RWPE1 (cell line): ENCODE data around the gene MCOLN2.

Source experiments
- CTCF ChIA-PET: fragments of 350-600 bp; sonication (Branson Sonifier 250); formaldehyde crosslinking; extraction: SDS; loops from one replicate; lab custom pipeline; 2021; lab: Yijun Ruan, JAX
- POLR2A ChIA-PET: fragments of 400-600 bp; formaldehyde crosslinking; extraction: SDS; loops from one replicate; lab custom pipeline; 2020; ENCODE audit warnings: antibody characterized with exemption; ENCODE audit not compliant: low non-redundant PET; lab: Yijun Ruan, JAX
- DNase-seq: peaks from one replicate; pipeline ENCODE4 v3.0.0; 2012; ENCODE audit warnings: low spot score
- H3K27ac ChIP-seq: fragments of 450-650 bp; 2 replicates; pipeline ENCODE4 v1.5.1; 2017
- TF ChIP-seq, protein P1 (sequence below): fragments of 450-650 bp; conservative IDR thresholded peaks from 2 replicates; pipeline ENCODE4 v1.5.1; 2017; ENCODE audit warnings: low read depth, mild to moderate bottlenecking

MCOLN2 gene

DNA sequence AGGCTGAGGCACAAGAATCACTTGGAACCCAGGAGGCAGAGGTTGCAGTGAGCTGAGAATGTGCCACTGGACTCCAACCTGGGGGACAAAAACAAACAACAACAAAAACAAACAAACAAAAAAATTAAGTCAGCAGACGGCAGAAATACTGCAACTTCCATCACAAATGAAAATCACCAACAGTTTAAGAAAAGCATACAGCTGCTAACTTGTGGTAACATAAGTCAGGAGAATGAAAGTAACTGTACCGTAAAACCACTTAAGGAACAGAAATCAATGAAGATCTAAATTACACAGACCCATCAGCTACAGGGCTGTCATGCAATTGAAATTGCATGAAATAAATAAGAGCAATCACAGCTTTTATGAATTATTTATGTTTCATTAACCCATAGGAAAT is 25.0 kb downstream of the MCOLN2 start:
- DNase-seq, result no peak
- CTCF ChIA-PET, result no interaction called here
- TF ChIP-seq, protein P1, sequence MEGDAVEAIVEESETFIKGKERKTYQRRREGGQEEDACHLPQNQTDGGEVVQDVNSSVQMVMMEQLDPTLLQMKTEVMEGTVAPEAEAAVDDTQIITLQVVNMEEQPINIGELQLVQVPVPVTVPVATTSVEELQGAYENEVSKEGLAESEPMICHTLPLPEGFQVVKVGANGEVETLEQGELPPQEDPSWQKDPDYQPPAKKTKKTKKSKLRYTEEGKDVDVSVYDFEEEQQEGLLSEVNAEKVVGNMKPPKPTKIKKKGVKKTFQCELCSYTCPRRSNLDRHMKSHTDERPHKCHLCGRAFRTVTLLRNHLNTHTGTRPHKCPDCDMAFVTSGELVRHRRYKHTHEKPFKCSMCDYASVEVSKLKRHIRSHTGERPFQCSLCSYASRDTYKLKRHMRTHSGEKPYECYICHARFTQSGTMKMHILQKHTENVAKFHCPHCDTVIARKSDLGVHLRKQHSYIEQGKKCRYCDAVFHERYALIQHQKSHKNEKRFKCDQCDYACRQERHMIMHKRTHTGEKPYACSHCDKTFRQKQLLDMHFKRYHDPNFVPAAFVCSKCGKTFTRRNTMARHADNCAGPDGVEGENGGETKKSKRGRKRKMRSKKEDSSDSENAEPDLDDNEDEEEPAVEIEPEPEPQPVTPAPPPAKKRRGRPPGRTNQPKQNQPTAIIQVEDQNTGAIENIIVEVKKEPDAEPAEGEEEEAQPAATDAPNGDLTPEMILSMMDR, result no peak
- no peak overlapping the region for H3K27ac ChIP-seq
- POLR2A ChIA-PET, result no interaction called here

DNA sequence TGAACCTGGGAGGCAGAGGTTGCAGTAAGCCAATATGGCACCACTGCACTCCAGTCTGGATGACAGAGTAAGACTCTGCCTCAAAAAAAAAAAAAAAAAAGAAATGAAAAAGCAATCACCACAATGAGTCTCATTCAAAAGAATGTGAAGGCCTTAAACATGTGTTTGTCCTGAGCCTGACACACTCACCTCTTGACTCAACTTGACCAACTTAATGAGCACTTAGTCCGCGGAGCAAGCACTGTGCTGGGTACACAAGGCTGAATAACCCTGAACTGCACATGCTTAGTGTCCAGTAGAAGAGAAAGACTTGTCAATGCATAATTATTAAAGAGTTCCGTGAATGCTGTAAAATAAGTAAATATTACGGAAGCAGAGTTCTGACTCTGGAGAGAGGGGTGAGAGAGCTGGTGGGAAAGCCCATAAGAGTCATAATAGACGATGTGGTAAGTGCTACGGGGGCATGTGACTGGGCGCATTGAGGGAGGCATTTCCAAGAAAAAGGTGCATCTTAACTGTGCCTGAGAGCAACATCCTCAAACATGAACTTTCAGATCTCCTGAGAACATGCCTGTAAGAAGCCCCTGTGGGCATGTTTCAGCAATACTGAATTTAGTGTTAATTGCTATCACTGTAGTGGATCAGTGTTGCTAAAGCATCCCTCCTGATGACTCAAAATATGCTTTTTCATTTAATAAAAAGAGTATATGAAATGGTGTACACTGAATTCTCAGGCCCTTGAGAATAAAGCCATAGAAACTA is 27.2 kb downstream of the MCOLN2 start:
- H3K27ac ChIP-seq, result no peak overlapping the region
- CTCF ChIA-PET, result no interaction called here
- POLR2A ChIA-PET, result no interaction called here
- DNase-seq, result no peak
- TF ChIP-seq, protein P1, result no peak

DNA sequence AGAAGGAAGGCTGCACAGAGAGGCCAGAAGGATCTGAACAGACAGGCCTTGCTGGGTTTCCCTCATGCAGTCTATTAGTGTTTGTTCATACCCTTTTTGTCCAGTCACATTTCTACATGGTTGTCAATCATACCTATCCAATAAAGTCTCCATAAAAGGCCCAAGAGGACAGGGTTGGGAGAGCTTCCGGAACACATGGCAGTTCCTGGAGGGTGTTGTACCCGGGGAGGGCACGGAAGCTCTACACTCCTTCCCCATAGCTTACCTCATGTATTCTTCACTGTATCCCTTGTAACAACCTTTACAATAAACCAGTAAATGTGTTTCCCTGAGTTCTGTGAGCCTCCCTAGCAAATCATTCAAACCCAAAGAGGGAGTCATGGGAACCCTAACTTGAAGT is 28.0 kb downstream of the MCOLN2 start:
- CTCF ChIA-PET, result no interaction called here
- H3K27ac ChIP-seq, result no peak overlapping the region
- TF ChIP-seq, protein P1, result no peak
- POLR2A ChIA-PET, result no interaction called here
- DNase-seq, result no peak

DNA sequence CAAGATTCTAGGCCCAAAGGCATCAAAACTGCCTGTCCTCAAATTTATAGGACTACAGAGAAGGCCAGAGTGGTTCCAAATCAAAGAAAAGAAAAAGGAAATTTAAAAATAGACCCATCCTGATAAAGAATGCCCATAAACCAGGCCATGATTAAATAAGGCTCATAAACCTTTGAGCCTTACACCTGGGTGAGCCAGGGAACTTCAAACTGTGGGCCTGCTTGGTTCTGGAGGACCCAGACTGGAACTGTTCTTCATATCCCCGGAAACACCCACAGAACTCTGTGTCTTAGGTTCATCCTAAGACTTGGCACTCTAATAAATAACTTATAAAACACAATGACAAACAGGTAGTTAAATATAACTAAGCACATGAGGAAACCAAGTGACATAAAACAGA is 28.8 kb downstream of the MCOLN2 start:
- TF ChIP-seq, protein P1, result no peak
- no peak overlapping the region for H3K27ac ChIP-seq
- POLR2A ChIA-PET, result no interaction called here
- CTCF ChIA-PET, result interaction anchor here (0.6 to 0.7 kb wide), 2 partner anchors 163 to 361 kb away, joined by 4 to 5 read pairs; no protein-coding TSS in a partner anchor
- DNase-seq, result no peak

DNA sequence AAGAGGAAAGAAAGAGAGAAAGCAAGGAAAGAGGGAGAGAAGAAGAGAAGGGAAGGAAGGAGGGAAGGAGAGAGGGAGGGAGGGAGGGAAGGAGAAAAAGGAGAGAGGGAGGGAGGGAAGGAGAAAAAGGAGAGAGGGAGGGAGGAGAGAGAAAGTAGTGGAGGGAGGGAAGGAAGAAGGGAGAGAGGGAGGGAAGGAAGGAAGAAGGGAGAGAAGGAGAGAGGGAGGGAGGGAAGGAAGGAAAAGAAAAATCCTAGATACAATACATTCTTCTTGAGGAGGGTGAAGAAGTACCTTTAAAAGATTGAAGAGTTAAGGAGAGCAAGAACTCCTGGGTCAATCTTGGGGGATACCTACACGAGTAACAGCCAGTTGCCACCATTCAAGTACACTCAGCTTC is 29.2 kb downstream of the MCOLN2 start:
- ChIA-PET CTCF (interaction anchor here (0.6 to 0.7 kb wide), 3 partner anchors 8 to 361 kb away, joined by 4 to 5 read pairs (median 4); no protein-coding TSS in a partner anchor), POLR2A (no interaction called here)
- TF ChIP-seq, protein P1, result no peak
- no peak for DNase-seq
- H3K27ac ChIP-seq, result no peak overlapping the region

DNA sequence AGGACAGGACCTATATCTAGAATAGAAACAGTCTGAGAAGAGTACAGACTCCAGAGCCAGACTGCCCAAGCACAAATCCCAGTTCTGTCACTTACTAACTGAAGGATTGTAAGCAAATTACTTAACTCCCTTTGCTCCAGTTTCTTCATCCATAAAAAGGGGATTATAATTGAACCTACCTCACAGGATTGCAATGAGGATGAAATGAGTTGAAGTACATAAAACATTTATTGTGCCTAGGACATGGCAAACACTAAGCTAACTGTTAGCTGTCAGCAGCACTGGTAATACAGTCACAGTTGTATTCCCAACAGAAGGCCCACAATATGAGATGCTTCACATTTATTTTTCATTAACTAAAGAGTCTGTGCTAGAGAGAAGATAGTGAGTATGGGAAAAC is 33.9 kb downstream of the MCOLN2 start:
- H3K27ac ChIP-seq, result no peak overlapping the region
- DNase-seq, result no peak
- ChIA-PET CTCF (no interaction called here), POLR2A (no interaction called here)
- TF ChIP-seq, protein P1, result no peak
